ENCODE data around the gene ZDBF2.
A peak's percentile ranks its signal among the peaks of the same experiment; 100 is the strongest.

The ZDBF2 gene

GRCh38 chr2:206273905-206274304 lies 558 bp upstream of the ZDBF2 start:
- TF ChIP-seq CTCF (conservative IDR thresholded peaks at IDR 0.05; ENCODE audit: low read depth, low read length): no peak
- no peak for DNase-seq (ENCODE audit: low read depth)
- H3K4me3 ChIP-seq (ENCODE audit: low read length): peak overlapping the region; percentile 58

DNA sequence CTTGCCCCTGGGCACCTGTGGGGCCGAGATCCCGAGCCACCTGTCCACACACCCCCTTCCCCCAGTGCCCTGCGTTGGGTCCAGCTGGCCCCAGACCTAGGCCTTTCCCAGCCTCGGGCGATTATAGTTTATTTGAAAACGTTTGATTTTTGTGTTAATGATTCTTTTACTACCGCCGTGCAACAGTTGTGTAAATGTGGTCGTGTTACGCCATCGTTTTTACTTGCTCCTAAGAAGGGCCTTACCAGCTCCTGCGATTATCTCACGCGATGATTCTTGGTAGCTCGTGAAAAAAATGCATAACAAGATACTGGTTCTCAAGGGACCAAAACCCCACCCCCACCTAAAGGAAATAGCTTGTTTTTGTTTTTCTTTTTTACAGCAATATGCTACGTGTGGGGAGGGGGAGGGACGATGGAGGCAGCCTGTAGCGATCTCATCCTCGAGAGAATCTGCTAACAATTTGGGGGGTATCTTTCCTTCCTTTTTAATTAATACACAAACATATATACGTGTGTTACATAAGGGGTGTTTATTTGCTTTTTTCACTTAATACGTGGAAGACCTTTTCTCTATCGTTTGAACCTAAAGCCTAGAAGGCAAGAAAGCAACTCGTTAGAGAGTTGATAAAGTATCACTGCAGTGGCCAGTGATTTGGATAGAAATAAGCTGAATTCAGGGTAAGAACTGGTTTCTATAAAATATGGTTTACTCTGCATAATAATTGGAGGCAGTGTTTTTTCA lies 1.0 kb downstream of the ZDBF2 start:
- no peak for TF ChIP-seq CTCF (conservative IDR thresholded peaks at IDR 0.05; ENCODE audit: low read depth, low read length)
- peak overlapping the region; percentile 58 for H3K4me3 ChIP-seq (ENCODE audit: low read length)
- no peak for DNase-seq (ENCODE audit: low read depth)

- DNase-seq (ENCODE audit: low read depth): no peak
- TF ChIP-seq CTCF (conservative IDR thresholded peaks at IDR 0.05; ENCODE audit: low read depth, low read length): no peak
Measured at GRCh38 chr2:206276169-206276942, 1.9 kb downstream of the ZDBF2 start.

DNA sequence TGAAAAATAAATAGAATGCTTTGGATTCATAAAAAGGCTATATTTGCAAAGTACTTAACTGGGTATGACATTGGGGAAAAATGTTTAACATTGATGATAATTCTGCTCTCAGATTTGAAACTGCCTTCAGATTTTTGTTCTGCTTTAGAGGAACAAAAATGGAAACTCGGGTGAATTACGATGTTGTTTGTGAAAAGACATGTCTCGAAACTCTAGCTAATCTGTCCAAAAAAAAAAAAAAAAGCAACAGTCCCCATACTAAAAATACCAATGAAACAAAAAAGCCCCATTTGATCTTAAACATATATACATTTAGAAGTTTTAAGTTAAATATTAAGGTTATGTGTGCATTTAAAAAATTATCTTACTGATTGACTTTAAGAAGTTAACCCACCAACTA lies 3.0 kb downstream of the ZDBF2 start:
- no peak overlapping the region for H3K4me3 ChIP-seq (ENCODE audit: low read length)
- no peak for DNase-seq (ENCODE audit: low read depth)
- TF ChIP-seq CTCF (conservative IDR thresholded peaks at IDR 0.05; ENCODE audit: low read depth, low read length): no peak

More at GRCh38 chr2:206276169-206276942, 1.9 kb downstream of the ZDBF2 start:
- peak overlapping the region; percentile 58 for H3K4me3 ChIP-seq (ENCODE audit: low read length)

DNA sequence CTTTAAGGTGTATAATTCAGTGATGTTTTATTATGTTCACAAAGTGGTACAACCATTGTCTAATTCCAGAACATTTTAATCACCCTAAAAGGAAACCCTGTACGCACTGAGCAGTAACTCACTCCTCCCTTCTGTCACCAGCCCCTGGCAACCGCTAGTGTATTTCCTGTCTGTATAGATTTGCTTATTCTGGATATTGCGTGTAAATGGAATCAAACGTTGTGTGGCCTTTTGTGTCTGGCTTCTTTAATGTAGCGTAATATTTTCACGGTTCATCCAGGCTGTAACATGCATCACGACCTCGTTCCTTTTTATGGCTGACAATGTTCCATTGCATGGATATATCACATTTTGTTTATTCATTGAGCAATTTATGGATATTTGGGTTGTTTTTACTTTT lies 8.3 kb downstream of the ZDBF2 start:
- DNase-seq (ENCODE audit: low read depth): no peak
- no peak overlapping the region for H3K4me3 ChIP-seq (ENCODE audit: low read length)
- no peak for TF ChIP-seq CTCF (conservative IDR thresholded peaks at IDR 0.05; ENCODE audit: low read depth, low read length)

- no peak for TF ChIP-seq CTCF (conservative IDR thresholded peaks at IDR 0.05; ENCODE audit: low read depth, low read length)
- DNase-seq (ENCODE audit: low read depth): no peak
- H3K4me3 ChIP-seq (ENCODE audit: low read length): no peak overlapping the region
Measured at GRCh38 chr2:206287197-206287596, 12.7 kb downstream of the ZDBF2 start.

GRCh38 chr2:206289391-206289790 lies 14.9 kb downstream of the ZDBF2 start:
- no peak overlapping the region for H3K4me3 ChIP-seq (ENCODE audit: low read length)
- no peak for DNase-seq (ENCODE audit: low read depth)
- TF ChIP-seq CTCF (conservative IDR thresholded peaks at IDR 0.05; ENCODE audit: low read depth, low read length): no peak

All from retinal pigment epithelial cell (primary cell).